Stomach smooth muscle (tissue), 2 donors: ENCODE measurements around the gene CPNE1.

Experiments used
- H3K27ac ChIP-seq: one replicate; pipeline ENCODE4 v1.7.0; 2013; ENCODE audit warnings: mild to moderate bottlenecking, low read length, inconsistent platforms
- H3K27me3 ChIP-seq, 2 donors: one replicate each; pipeline ENCODE4 v1.7.0; 2013; ENCODE audit warnings: low read length in 2 of 2; ENCODE audit not compliant: insufficient read depth in 2 of 2, control insufficient read depth in 1 of 2
- H3K36me3 ChIP-seq, 2 donors: one replicate each; pipeline ENCODE4 v1.7.0; 2013; ENCODE audit warnings: low read length in 2 of 2; ENCODE audit not compliant: control insufficient read depth in 2 of 2, insufficient read depth in 2 of 2
- H3K4me1 ChIP-seq: one replicate; pipeline ENCODE4 v1.7.0; 2013; ENCODE audit warnings: low read length; ENCODE audit not compliant: control insufficient read depth, insufficient read depth
- H3K4me3 ChIP-seq, 2 donors: one replicate each; pipeline ENCODE4 v1.7.0; 2013; ENCODE audit warnings: low read length in 2 of 2
- H3K9ac ChIP-seq, 2 donors: one replicate each; pipeline ENCODE4 v1.7.0; 2013; ENCODE audit warnings: low read length in 2 of 2, mild to moderate bottlenecking in 1 of 2
- H3K9me3 ChIP-seq, 2 donors: one replicate each; pipeline ENCODE4 v1.7.0; 2013; ENCODE audit warnings: low read length in 2 of 2; ENCODE audit not compliant: control insufficient read depth in 2 of 2
- donor health status: healthy.
- donor health status: Pancreatic carcinoma.

CPNE1 gene

GRCh38 chr20:35704514-35705261 lies 40.0 kb upstream of the CPNE1 start:
- Histone ChIP-seq H3K4me3 (no peak overlapping the region), H3K9me3 (no peaks in the 10 kb centered on the region), H3K27me3 (no peaks in the 10 kb centered on the region), H3K36me3 (peaks cover 38 to 48% of the 10 kb centered on the region in 2 donors), H3K4me1 (peaks cover 6% of the 10 kb centered on the region), H3K27ac (no peak overlapping the region), H3K9ac (no peak overlapping the region)

DNA sequence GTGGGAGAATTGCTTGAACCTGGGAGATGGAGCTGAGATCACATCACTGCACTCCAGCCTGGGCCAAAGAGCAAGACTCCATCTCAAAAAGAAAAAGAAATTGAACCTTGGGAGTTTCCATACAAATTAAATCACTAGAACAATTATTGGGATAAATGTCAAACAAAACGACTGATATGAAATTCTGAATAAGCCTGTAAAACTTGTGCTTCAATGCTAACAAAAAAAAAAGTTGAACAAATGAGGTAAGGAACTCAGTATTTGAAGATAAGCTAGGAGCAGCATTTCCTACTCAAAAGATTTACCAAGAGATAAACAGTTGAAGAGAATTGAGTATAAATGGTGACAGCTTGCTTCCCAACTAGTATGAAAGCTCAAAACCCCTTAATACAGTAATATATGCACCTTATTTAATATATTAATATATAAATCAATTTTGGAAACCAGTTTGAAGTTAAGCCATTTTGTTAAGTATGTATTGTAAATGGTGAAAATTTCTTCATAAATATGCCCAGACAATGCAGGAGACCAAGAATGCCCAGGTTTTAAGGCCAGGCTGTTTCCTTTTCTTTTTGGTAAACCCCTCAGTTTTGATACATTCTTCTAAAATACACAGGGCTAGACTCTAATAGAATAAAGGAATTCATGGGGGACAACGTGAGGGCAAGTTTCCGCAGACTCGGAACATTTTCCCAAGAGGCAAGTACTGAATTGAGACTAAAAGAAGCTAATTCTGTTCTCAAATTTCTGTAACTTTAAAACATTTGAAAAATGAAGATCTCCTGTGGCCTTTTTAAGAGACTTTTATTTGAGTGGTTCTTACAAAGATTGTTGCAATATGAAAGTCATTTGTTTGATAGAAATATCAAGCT lies 38.4 kb upstream of the CPNE1 start:
- no peaks in the 10 kb centered on the region for H3K9me3 ChIP-seq
- H3K4me3 ChIP-seq, result no peak overlapping the region
- H3K36me3 ChIP-seq, result peaks cover 29 to 38% of the 10 kb centered on the region in 2 donors
- H3K4me1 ChIP-seq, result peaks cover 15% of the 10 kb centered on the region
- H3K27ac ChIP-seq, result no peak overlapping the region
- no peaks in the 10 kb centered on the region for H3K27me3 ChIP-seq
- H3K9ac ChIP-seq, result no peak overlapping the region

DNA sequence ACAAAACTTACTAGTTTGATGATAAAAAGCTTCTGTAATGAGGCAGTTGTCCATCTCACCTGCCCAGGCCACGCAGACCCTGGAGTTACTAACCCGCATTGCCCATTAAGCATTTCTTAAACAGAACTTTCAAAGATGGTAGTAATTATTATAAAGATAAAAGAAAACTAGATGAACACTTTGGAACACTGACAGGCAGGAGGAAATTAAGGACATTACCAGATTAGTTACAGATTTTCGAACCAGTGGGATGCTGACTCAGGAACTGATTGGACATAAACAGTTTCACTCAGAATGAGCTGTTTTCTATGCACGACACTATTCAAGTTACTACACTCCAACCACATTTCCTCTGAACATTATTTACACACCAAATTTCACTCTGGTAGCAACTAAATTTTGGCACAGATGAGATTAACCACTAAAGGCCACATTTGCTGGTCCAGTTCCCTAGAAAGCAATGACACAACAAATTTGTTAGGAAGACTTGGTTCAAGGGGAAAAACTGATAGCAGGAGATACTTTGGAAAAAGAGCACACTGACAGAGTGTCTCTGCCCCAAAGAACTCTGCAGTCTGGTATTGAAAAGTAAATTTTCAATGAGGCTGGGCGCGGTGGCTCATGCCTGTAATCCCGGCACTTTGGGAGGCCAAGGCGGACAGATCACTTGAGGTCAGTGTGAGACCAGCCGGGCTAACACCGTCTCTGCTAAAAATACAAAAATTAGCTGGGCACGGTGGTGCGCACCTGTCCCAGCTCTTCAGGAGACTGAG lies 37.5 kb upstream of the CPNE1 start:
- Histone ChIP-seq H3K4me1 (peaks cover 23% of the 10 kb centered on the region), H3K36me3 (peaks cover 28 to 36% of the 10 kb centered on the region in 2 donors), H3K27ac (no peak overlapping the region), H3K27me3 (no peaks in the 10 kb centered on the region), H3K9ac (no peak overlapping the region), H3K9me3 (no peaks in the 10 kb centered on the region), H3K4me3 (no peak overlapping the region)

DNA sequence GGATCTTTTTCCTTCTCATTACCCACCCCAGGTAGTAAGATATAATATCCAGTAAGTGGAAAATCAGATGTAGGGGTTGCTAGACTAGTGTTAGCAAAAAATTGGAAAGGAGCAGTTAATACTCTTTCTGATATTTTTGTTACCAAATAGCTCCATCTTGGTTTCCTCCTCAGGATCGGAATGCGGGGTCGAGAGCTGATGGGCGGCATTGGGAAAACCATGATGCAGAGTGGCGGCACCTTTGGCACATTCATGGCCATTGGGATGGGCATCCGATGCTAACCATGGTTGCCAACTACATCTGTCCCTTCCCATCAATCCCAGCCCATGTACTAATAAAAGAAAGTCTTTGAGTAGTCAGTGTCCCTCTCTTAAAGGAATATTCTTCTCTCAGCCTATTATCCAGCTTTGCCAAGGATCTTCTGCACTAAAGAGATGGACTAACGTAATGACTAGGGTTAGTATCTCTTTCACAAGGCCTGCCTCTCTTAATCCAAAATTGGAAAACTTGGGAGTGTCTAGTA lies 36.0 kb upstream of the CPNE1 start:
- peaks cover 23% of the 10 kb centered on the region for H3K4me1 ChIP-seq
- peaks cover 19 to 30% of the 10 kb centered on the region in 2 donors for H3K36me3 ChIP-seq
- no peaks in the 10 kb centered on the region for H3K27me3 ChIP-seq
- no peak overlapping the region for H3K27ac ChIP-seq
- H3K9ac ChIP-seq, result no peak overlapping the region
- no peak overlapping the region for H3K4me3 ChIP-seq
- H3K9me3 ChIP-seq, result no peaks in the 10 kb centered on the region

- Histone ChIP-seq H3K27me3 (no peaks in the 10 kb centered on the region), H3K9me3 (no peaks in the 10 kb centered on the region), H3K4me3 (peak overlapping the region; percentile 70 to 97), H3K27ac (peak overlapping the region; percentile 89), H3K9ac (peak overlapping the region; percentile 73 to 96), H3K4me1 (peaks cover 23% of the 10 kb centered on the region), H3K36me3 (peaks cover 25 to 26% of the 10 kb centered on the region in 2 donors)
These were observed 35.4 kb upstream of the CPNE1 start for GRCh38 chr20:35699957-35700624.

DNA sequence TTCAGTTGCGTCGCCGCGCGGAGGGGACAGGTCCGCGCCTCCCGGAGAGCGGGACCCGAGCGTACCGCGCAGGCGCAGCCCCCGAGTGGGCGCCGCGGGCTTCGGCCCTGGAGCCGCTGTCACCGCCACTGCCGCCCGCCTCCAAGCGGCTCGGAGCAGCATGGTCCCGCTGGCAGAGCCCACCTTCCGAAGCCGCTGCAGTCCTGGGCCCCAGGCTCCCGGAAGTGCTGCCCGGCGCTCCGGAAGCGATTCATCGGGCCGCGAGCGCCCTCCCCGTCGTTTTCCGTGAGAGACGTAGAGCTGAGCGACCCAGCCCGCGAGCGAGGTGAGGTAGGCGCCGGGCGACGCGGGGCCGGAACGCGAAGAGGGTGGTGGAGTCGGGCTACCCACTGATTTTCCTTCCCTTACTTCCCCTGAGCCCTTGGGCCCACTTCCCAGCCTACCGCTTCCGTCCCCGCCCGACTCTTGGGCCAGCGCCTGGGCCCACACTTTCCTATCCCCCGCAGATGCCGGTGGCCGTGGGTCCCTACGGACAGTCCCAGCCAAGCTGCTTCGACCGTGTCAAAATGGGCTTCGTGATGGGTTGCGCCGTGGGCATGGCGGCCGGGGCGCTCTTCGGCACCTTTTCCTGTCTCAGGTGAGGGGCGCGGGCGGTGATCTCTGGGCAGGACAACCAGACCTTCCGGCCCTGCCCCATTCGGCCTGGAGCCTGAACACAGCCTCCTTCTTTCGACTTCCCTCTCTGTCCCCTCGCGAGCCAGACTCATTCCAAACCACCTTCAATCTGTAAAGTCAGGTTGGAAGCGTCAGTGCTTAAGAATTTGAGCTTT lies 34.6 kb upstream of the CPNE1 start, which contains the start of the genes NFS1 and ROMO1:
Gene NFS1, minus strand, starts transcription at position 226 of the 830 bp plus-strand sequence. Its CDS starts 64 bp downstream, at position 162.
Gene ROMO1, plus strand, starts transcription at position 279 of the 830 bp plus-strand sequence. Its CDS starts 228 bp downstream, at position 507.
- no peaks in the 10 kb centered on the region for H3K27me3 ChIP-seq
- peaks cover 19 to 21% of the 10 kb centered on the region in 2 donors for H3K36me3 ChIP-seq
- peaks cover 23% of the 10 kb centered on the region for H3K4me1 ChIP-seq
- peak within 1 kb of the TSS; percentile 73 to 96 for H3K9ac ChIP-seq
- H3K4me3 ChIP-seq, result peak within 1 kb of the TSS; percentile 70 to 97
- H3K27ac ChIP-seq, result peak within 1 kb of the TSS; percentile 89
- H3K9me3 ChIP-seq, result no peaks in the 10 kb centered on the region

DNA sequence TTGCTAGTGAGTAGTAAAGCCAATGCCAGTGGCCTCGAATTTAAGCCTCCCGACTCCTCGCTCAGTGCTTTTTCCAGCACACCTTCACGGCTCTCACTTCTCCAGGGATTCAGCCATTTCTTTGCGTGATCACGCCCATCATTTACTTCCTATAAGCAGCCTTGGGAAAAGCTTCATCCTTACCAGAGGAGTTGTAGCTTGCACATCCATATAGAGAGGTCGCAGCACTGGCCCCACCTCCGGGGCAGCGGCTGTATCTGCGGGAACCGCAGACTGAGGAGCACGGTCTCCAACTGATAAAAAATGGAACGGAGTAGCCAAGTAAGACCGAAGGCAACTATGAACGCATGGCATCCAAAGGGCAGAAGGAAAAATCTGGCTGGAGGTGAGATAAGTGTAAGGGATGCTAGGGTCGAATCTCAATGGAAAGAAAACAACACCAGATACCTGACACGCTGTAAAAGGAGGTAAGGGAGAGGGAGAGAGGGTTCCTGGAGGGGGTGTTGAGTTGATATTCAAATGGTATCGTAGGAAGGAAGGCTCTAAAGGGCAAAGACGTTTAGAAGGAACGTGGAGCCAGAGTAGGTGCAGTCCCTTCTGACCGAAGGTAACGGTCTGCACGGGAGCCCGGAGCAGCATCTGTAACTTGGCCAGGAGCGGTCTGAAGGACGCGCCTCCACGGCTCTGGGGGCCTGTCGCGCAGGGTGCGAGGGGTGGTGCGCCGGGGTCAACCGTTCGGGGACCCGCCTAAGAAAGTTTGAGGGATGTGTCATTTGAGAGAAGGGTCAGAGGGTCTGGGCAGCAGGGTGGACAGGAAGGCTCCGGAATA lies 33.8 kb upstream of the CPNE1 start:
- Histone ChIP-seq H3K4me3 (peak overlapping the region; percentile 70 to 97), H3K27ac (peak overlapping the region; percentile 89), H3K9ac (peak overlapping the region; percentile 73 to 96), H3K4me1 (peaks cover 23% of the 10 kb centered on the region), H3K27me3 (no peaks in the 10 kb centered on the region), H3K9me3 (no peaks in the 10 kb centered on the region), H3K36me3 (peaks cover 14 to 22% of the 10 kb centered on the region in 2 donors)

- peaks cover 13 to 22% of the 10 kb centered on the region in 2 donors for H3K36me3 ChIP-seq
- peak overlapping the region; percentile 70 to 97 for H3K4me3 ChIP-seq
- peaks cover 23% of the 10 kb centered on the region for H3K4me1 ChIP-seq
- H3K9ac ChIP-seq, result peak overlapping the region; percentile 73 to 96
- no peaks in the 10 kb centered on the region for H3K9me3 ChIP-seq
- peak overlapping the region; percentile 89 for H3K27ac ChIP-seq
- H3K27me3 ChIP-seq, result no peaks in the 10 kb centered on the region
These were observed 33.1 kb upstream of the CPNE1 start for GRCh38 chr20:35697696-35698297.
